ENCODE data around the gene SFTA2.

Gene SFTA2

GRCh38 chr6:30972816-30973215, 40.8 kb upstream of the SFTA2 start:
- no peak for TF ChIP-seq YY1 (IDR thresholded peaks at IDR 0.05; ENCODE audit: low read depth)
- TF ChIP-seq ZBTB7A (IDR thresholded peaks at IDR 0.05; ENCODE audit: low read depth) = no peak
- TF ChIP-seq TCF12 (IDR thresholded peaks at IDR 0.05; ENCODE audit: low read depth) = no peak
- TF ChIP-seq FOXM1 (IDR thresholded peaks at IDR 0.05; ENCODE audit: borderline replicate concordance, low read depth) = no peak
- no peak for TF ChIP-seq EP300 (IDR thresholded peaks at IDR 0.05; ENCODE audit: borderline replicate concordance)
- TF ChIP-seq, protein P1, sequence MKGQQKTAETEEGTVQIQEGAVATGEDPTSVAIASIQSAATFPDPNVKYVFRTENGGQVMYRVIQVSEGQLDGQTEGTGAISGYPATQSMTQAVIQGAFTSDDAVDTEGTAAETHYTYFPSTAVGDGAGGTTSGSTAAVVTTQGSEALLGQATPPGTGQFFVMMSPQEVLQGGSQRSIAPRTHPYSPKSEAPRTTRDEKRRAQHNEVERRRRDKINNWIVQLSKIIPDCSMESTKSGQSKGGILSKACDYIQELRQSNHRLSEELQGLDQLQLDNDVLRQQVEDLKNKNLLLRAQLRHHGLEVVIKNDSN (IDR thresholded peaks at IDR 0.05) = no peak
- TF ChIP-seq TAF1 (IDR thresholded peaks at IDR 0.05; ENCODE audit: low read depth) = no peak
- TF ChIP-seq REST (IDR thresholded peaks at IDR 0.05; ENCODE audit: low read depth) = no peak
- TF ChIP-seq NFIC (IDR thresholded peaks at IDR 0.05) = no peak
- TF ChIP-seq RAD21 (IDR thresholded peaks at IDR 0.05; ENCODE audit: low read depth) = no peak
- TF ChIP-seq, protein P2, sequence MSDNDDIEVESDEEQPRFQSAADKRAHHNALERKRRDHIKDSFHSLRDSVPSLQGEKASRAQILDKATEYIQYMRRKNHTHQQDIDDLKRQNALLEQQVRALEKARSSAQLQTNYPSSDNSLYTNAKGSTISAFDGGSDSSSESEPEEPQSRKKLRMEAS (IDR thresholded peaks at IDR 0.05) = no peak
- TF ChIP-seq TEAD4 (IDR thresholded peaks at IDR 0.05) = no peak
- TF ChIP-seq CREB1 (IDR thresholded peaks at IDR 0.05; ENCODE audit: low read depth) = no peak
- no peak for TF ChIP-seq CEBPB (IDR thresholded peaks at IDR 0.05)
- no peak for TF ChIP-seq EGR1 (IDR thresholded peaks at IDR 0.05)

DNA sequence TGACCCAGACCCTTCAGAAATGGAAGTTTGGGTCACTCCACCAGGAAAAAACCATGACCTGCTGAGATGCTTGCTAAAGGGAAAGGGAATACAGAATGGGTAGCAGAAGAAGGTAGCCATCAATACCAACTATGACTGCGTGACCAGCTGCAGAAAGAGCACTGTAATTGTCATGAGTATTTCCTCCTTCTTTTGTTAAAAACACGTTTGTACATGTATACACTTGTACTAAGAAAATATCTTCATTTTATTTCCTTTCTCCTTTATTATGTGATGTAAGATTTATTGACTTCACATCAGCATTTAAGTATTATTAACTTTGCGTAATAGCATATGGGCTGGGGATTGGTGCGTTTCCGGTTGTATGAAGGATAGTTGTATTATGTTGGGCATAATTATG, 39.0 kb upstream of the SFTA2 start:
- TF ChIP-seq EGR1 (IDR thresholded peaks at IDR 0.05) (no peak), REST (IDR thresholded peaks at IDR 0.05; ENCODE audit: low read depth) (no peak), NFIC (IDR thresholded peaks at IDR 0.05) (no peak), RAD21 (IDR thresholded peaks at IDR 0.05; ENCODE audit: low read depth) (no peak), CREB1 (IDR thresholded peaks at IDR 0.05; ENCODE audit: low read depth) (no peak), EP300 (IDR thresholded peaks at IDR 0.05; ENCODE audit: borderline replicate concordance) (no peak), YY1 (IDR thresholded peaks at IDR 0.05; ENCODE audit: low read depth) (no peak), TCF12 (IDR thresholded peaks at IDR 0.05; ENCODE audit: low read depth) (no peak), TEAD4 (IDR thresholded peaks at IDR 0.05) (no peak), CEBPB (IDR thresholded peaks at IDR 0.05) (no peak)
- TF ChIP-seq, protein P1 (IDR thresholded peaks at IDR 0.05) = no peak

DNA sequence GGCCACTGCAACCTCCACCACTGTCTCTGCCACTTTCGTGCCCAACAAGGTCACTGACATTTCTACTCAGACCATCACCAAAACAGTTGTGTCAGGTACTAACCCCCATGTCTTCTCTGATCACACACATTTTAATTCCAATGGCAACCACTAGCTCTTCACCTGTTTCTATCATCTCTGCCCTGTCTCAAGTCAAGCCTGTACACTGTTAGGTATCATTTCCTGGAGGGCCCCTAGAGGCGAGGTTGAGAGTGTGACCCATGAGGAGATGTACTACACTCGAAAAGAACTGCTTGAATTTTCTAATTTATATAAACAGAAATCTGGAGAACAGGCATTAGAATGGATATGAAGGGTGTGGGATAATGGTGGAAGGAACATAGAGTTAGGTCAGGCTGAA, 34.2 kb upstream of the SFTA2 start:
- TF ChIP-seq NFIC (IDR thresholded peaks at IDR 0.05) (no peak), EP300 (IDR thresholded peaks at IDR 0.05; ENCODE audit: borderline replicate concordance) (no peak), YY1 (IDR thresholded peaks at IDR 0.05; ENCODE audit: low read depth) (no peak), TAF1 (IDR thresholded peaks at IDR 0.05; ENCODE audit: low read depth) (no peak), RAD21 (IDR thresholded peaks at IDR 0.05; ENCODE audit: low read depth) (no peak), EGR1 (IDR thresholded peaks at IDR 0.05) (no peak), ZBTB7A (IDR thresholded peaks at IDR 0.05; ENCODE audit: low read depth) (no peak), TEAD4 (IDR thresholded peaks at IDR 0.05) (no peak), FOXM1 (IDR thresholded peaks at IDR 0.05; ENCODE audit: borderline replicate concordance, low read depth) (no peak), REST (IDR thresholded peaks at IDR 0.05; ENCODE audit: low read depth) (no peak)
- TF ChIP-seq, protein P1 (IDR thresholded peaks at IDR 0.05) = no peak
- TF ChIP-seq, protein P2 (IDR thresholded peaks at IDR 0.05) = no peak

- TF ChIP-seq FOXM1 (IDR thresholded peaks at IDR 0.05; ENCODE audit: borderline replicate concordance, low read depth) = no peak
- no peak for TF ChIP-seq RAD21 (IDR thresholded peaks at IDR 0.05; ENCODE audit: low read depth)
- no peak for TF ChIP-seq TEAD4 (IDR thresholded peaks at IDR 0.05)
- no peak for TF ChIP-seq EGR1 (IDR thresholded peaks at IDR 0.05)
Measured at GRCh38 chr6:30965140-30965601, 33.2 kb upstream of the SFTA2 start.

Measured in Ishikawa (cell line).